Fibroblast of peridontal ligament (primary cell): Measurements from ENCODE around the gene IL18.
"Not testable (repeated sequence)": the region's sequence is repeated elsewhere in the genome, so short reads cannot be mapped to it uniquely, and the experiment has no call there.

Experiments
- DNase-seq: peaks from one replicate; pipeline ENCODE4 v3.0.0-alpha.2; 2010; ENCODE audit errors: extremely low read depth

The IL18 gene

DNA sequence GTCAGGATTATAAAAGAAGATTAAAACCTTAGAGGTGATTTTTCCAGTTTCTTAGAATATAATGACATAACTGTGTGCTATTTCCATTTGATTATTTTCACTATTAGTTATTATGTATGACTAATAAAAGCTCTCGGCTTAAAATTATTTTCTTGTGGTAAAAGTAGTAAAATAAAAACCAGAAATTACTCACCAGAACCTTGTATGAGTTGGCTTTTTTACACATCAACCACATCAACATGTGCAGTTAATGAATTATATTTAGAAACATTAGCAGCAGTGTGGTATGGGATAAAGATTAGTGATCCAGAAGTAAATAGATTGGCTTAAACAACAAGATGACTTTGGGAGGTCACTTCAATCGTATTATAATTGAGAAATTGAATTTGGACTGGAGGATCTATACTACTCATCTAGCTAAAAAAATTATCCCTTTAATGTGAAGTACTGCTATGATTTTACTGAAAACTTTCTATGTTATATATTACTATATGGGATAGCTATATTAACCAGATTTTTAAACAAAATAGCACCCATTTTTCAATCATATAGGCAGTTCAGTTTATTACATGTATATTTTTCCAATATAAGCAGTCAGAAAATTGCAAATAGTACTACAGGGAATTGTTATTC is 8.6 kb upstream of the IL18 start:
- DNase-seq, result peak; percentile 16

DNA sequence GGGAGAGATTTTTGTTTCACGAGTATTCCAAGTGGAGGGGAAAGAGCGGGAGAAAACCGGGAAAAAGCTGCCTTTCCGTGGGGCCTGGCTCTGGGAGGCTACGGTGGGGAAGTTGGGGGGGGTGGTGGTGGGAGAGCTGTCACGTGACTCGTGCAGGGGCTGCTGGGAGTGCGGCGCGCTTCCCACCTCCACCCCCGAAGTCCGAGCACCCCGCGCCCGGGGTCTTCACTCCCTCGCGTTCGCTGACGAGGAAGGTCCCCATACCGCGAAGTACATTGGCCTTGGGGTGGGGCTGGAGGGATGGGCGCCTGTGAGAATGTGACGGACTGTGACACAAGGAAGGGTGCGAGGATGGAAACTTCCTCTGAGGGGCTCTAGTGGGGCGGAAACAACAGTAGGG is 3.3 kb upstream of the IL18 start, which contains the start of gene TEX12:
Gene TEX12, plus strand, starts transcription at position 228 of the 400 bp plus-strand sequence. CDS start 1,897 bp downstream, outside the sequence.
- DNase-seq, result no peak

GRCh38 chr11:112166562-112166961 is 2.7 kb upstream of the IL18 start:
- no peak for DNase-seq

DNA sequence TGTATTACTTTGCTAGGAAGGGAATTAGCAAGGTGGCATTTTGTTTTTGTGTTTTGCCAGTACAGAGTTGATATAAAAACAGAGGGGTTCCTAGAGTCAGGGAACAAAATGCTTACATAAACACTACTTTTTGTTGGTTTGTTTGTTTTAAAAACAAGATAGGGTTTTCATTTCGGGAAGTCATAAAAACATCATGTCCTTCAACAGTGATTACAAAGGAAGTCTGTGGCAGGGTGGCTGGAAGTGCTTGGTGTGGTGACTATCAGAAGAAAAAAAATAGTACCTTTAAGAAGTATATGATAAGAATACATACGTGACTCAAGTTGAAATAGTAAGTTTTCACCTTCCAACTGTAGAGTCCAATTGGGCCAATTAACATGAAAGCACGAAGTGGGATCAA is 1.2 kb upstream of the IL18 start:
- no peak for DNase-seq

DNA sequence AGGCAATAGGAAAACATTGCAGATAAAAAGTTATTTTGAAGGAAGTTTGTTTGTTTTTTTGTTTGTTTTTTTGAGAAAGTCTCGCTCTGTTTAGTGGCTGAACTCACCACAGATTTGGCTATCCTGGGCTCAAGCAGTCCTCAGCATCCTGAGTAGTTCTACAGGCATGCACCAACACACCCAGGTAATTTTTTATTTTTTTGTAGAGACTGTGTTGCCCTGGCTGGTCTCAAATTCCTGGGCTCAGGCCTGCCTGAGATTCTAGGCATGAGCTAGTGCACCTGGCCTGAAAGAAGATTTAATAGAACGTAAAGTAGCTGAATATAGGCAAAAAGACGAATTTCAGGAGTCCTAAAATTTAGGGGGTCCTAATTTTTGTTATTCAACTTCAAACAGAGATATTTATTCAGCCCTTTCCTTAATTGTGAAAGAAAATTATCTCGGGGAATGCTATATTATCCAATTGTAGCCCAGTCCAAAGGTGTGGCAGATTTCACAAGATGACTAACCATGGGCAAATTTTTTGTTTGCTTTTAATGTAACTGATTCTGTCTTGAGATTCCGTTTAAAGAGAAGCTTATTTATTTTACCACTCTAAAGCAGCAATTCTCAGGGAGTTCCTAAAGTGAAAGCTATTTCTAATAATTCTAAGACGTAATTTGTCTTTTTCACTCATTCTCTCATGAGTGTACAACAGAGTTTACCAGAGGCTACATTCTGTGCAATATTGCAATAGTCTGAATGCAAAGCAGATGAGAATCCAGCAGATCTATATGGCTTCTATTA is 940 bp downstream of the IL18 start:
- DNase-seq, result peak; percentile 36

- not testable (repeated sequence) for DNase-seq
Measured at GRCh38 chr11:112162200-112162599, 1.7 kb downstream of the IL18 start.

GRCh38 chr11:112161012-112161411 is 2.9 kb downstream of the IL18 start:
- peak; percentile 18 for DNase-seq

- DNase-seq, result no peak
Measured at GRCh38 chr11:112160091-112160848, 3.6 kb downstream of the IL18 start.

GRCh38 chr11:112159098-112160065 is 4.5 kb downstream of the IL18 start:
- DNase-seq, result no peak

GRCh38 chr11:112156956-112157766 is 6.7 kb downstream of the IL18 start:
- DNase-seq, result peak; percentile 99

DNA sequence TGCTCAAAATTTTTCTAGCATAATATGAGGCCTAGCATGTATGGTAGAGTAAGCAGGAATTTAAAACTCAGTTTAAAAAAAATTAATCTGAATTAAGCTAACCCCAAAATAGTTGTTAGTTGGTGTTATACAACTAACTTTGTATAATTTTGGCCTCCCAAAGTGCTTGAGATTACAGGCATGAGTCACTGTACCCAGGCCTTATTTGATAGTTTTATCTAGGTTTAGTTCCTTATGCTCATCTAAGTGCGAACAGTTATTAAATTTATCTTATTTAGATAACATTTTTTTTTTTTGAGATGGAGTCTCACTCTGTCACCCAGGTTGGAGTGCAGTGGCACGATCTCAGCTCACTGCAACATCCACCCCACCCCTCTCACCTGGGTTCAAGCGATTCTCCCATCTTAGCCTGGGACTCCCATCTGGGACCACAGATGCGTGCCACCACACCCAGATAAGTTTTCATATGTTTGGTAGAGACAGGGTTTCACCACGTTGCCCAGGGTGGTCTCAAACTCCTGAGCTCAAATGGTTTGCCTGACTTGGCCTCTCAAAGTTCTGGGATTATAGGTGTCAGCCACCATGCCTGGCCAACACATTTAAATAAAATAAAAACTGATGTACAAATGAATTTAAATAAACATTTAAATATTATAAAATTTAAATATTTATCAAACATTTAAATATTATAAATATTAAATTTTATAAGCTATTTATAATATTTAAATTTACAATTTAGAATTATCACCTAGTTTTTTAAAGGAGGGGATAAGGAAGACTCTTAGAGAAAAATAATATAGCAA is 7.5 kb downstream of the IL18 start:
- no peak for DNase-seq

GRCh38 chr11:112150517-112150916 is 13.4 kb downstream of the IL18 start:
- DNase-seq, result no peak

DNA sequence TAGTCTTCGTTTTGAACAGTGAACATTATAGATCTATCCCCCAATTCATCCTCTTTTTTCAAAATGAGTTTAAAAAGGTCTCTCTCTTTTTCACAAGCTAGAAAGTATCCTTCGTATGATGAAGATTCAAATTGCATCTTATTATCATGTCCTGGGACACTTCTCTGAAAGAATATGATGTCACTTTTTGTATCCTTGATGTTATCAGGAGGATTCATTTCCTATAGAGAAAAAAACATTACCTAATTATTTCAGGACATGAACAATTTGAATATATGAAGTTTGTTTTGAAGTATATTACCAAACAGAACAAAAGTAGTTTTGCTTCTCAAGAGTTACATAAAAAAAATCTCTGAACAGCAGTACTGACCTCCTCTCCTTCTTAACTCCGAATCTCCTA is 20.3 kb downstream of the IL18 start:
- no peak for DNase-seq

- DNase-seq, result no peak
Measured at GRCh38 chr11:112134473-112134872, 29.4 kb downstream of the IL18 start.

DNA sequence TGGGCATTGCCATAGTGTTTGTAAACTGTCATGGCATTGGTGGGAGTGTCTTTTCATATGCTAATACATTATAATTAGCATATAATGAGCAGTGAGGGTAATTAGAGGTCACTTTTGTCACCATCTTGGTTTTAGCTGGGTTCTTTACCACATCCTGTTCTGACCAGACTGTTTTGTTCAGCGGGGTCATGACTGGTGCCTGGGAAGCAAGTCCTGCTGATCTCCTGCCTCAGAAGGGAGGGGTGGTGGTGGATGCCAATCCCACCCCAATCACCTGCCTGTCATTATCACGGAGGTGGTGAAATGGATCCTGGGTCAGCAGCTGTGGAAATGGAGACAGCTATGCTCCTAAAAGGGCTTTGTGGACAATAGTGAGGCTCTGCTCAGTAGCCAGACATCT is 31.2 kb downstream of the IL18 start:
- DNase-seq, result no peak

DNA sequence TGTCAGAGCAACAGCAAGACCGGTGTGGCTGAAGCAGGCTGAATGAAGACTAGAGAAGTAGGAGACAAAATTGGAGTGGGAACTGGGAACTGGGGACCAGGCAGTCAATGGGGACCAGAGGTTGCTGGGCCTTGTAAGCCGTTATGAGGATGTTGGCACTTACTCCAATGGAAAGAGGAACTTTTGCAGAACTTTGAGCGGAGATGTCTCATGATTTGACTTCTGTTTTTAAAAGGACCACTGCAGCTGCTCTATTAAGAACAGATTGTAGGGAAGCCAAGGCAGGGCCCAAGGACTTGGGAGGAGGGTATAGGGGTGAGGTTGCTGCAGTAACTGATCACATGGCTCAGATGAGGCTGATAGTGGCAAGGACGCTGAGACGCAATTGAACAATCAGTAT is 34.2 kb downstream of the IL18 start:
- DNase-seq, result no peak

GRCh38 chr11:112128483-112129121 is 35.3 kb downstream of the IL18 start:
- peak; percentile 49 for DNase-seq

DNA sequence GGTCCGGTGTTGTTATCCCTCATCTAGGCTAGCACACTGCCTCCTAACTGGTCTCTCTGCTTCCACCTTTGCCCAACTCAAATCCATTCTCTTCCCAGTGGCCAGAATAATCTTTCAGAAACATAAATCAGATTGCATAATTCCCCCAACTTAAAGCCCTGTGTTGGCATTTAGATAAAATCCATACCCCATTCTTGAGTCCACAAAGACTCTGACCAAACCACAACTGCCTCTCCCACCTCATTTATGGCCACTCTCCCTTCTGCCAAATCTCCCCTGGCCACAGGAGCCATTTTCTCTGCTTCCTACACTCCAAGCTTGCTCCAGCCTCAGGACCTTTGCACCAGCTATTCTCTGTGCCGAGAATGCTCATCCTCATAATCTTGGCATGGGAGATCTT is 36.8 kb downstream of the IL18 start:
- no peak for DNase-seq

GRCh38 chr11:112123129-112123528 is 40.8 kb downstream of the IL18 start:
- DNase-seq, result no peak
